Stimulated activated CD8-positive, alpha-beta memory T cell treated with anti-CD3 and anti-CD28 coated beads, Interleukin-15, amount 100 ng/mL, for 4 hours (primary cell): ENCODE measurements around the gene CCDC93.
"Not testable (repeated sequence)": the region's sequence is repeated elsewhere in the genome, so short reads cannot be mapped to it uniquely, and the experiment has no call there.

ENCODE experiments used
- DNase-seq, 2 donors: peaks; one replicate each; pipeline ENCODE4 v3.0.0-alpha.2; 2020; ENCODE audit warnings: low read depth in 2 of 2

The CCDC93 gene

DNA sequence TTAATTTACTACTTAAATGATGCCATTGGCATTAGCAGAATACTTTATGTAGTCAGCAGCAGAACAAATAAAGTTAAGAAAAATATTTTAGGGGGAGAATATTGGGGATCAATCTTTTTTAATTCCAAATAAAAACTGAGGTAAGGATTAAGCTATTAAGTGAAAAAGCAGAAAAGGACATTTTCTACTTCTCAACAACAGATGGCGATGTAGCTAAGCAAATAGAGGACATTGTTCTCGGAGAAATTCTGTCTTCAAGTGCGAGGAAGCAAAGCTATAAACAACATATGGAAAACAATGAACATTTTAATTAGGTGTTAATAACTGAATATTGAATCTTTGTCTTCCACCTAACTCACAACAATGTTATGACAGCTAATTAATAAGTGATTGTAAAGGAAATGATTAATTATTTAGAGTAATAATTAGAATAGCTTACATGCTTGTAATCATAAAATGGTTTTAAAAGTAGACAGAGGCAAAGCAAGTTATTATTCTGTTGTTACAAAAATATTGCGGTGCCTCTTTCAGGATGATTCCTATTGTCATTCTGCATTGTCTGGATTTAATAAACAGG is 32.9 kb upstream of the CCDC93 start:
- no peak for DNase-seq

DNA sequence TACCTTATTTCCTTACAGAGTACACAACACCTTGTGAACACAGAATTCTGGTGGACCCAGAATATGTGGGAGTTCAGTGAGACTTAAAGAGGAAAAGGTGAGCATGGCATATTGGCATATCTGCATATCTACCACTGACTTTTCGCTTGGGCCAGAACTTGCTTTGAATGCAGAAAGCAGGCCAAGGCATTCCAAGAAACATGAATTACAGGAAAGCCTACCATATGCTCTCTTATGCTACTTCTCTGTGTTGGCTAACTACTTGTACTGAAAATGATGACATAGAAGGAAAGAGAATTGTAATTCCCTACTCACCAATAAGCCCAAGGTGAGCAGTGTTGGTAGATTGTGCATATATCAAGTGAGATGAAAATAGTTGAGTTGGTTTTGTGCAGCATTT is 31.4 kb upstream of the CCDC93 start:
- DNase-seq = no peak

DNA sequence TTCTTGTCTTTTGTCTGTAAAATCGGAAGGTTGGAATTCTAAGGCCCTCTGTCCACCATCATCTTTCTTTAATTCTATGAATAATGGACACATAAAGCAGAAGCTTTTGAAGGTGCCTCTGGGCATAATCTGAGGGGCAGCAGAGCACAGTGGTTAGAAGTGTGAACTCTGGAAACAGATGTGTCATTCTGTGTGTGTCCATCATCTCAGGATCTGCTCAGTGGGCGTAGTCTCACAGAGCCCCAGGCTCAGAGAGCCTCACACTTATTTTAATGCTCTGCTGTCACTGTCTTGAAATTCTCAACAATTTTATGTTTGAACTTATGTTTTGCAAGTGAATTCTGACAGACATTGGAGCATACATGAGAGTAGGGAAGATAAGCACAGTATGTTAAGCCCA is 31.0 kb upstream of the CCDC93 start:
- no peak for DNase-seq

DNA sequence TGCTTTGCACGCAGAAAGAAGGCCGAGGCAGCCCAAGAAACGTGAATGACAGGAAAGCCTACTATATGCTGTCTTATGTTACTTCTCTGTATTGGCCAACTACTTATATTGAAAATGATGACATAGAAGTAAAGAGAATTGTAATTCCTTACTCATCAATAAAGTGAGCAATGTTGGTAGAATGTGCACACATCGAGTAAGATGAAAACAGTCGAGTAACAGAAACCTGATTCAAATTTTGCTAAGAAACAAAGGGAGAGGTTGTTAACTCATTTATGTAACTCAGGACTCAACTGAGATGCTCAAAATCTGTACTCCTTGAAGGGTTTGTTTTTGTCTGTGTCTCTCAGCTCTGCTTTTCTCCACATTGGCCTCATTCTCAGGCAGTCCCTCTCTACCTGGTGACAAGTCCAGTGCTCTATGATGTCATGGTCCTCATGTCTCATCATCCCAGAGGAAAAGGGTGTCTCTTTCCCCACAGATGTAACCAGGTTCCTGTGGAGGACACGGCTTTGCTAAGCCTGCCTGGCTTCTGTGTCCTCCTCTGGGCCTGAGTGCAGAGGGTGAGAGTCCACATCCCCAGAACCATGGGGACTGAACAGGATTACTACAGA is 30.3 kb upstream of the CCDC93 start:
- DNase-seq = no peak

- DNase-seq = no peak
Measured at GRCh38 chr2:118040891-118041290, 27.0 kb upstream of the CCDC93 start.

DNA sequence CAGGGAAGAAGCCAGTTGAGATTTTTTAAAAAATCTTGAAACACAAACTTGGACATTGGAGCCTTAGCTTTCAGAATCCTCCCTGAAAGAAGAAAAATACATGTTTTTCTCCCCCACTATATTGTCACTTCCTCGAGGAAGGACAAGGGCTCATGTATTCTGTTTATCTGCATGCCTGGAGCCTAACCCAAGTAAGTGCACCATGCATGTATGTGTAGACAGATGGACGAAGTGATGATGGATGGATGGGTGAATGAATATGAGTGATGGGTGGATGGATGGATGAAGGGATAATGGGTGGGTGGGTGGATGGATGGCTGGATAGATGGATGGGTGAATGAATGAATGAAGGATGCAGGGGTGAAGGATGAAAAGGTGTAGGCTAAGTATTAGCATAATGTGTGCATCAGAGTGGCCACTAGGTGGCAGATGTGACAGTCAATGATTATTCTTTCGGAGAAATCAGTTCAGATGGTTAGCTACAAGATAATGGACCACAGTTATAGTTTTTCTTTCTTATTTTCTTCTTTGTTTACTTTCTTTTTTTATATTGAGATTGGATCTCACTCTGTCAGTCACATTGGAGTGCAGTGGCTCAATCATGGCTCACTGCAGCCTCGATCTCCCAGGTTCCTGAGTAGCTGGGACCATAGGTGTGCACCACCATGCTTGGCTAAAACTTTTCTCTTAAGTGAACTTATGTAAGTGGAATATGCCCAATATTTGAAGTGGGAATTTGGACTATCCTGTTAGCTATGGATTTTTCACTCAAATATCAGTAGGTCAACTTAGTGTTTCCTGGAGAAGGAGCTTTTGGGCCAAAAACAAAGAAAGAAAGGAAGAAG is 18.5 kb upstream of the CCDC93 start:
- DNase-seq = no peak

DNA sequence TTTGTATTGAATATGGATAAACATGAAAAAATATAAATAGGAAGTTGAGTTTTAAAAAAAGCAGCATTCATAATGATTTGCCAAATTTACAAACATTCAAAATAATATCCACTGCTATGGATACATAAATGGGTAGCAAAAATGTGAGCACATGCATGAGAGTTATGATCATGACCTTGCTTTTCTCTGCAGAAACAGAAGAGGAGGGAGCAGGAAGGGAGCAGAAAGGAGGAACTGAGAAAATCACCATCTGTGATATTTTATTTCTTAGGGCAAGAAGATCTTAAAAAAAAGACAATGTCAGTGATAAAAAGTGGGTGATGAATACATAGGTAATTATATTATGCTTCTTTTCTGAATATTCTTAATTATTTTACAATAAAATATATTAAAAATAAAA is 17.7 kb upstream of the CCDC93 start:
- no peak for DNase-seq

DNA sequence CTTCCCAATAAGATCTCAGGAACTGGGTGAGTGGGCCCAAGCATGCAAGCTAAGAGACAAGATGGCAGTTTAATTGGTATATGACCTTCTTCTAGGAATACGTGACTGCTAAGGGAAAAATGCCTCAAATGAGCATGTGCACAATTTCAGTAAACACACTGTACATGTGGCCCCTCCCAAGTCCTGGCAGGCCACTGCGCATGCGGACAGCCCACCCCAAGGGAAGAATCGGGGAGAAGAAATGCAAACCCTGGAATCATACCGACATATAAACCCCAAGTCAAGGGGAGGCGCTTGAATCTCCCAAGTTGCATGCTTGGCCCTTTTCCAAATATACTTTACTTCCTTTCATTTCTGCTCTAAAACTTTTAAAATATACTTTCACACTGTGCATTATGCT is 15.2 kb upstream of the CCDC93 start:
- no peak for DNase-seq

DNA sequence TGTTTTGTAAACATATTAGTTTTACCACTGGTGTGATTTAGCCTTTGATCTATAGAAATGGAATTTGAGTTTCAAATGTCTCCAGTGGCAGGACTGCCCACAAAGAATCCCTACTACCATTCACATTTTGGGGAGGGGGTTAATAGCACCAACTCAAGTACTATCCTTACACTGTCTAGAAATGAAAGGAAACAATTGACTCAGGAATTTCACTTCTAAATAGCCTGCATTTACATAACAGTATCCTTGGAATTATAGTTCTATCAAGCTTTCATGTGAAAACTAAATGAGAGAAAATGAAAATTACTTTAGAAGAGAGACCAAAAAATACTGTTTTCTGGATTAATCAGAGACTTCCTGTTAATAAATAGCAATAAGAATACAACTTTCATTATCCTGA is 7.5 kb upstream of the CCDC93 start:
- DNase-seq = no peak

DNA sequence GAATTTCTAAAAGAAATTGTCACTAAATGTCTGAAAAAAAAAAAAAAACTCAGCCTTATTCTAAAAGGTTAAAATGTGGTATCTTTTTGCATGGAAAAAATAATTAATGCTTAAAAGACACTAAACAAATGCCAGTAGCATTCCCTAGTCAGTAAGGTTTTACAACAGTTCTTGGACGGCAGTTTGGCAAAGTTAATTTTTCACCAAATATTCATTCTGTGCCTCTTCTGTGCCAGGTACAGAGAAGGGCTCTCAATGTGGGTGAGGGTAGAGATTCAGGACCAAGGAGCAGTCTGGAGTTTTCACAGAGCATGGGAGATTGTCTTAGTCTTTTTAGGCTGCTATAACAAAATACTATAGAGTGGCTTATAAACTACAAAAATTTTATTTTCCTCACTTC is 6.0 kb upstream of the CCDC93 start:
- DNase-seq = no peak

DNA sequence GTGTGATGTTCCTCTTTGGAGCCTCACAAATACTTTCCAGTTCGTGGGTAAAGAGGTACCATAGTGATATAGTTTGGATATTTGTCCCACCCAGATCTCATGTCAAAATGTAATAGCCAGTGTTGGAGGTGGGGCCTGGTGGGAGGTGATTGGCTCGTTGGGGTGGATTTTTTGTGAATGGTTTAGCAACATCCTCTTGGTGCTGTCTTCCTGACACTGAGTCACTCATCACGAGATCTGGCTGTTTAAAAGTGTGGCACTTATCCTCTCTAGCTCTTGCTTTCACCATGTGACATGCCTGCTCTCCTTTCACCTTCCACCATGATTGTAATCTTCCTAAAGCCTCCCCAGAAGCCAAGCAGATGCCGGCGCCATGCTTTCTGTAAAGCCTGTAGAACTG is 3.0 kb upstream of the CCDC93 start:
- DNase-seq = no peak

- DNase-seq = not testable (repeated sequence)
Measured at GRCh38 chr2:118015761-118016160, 1.9 kb upstream of the CCDC93 start.

DNA sequence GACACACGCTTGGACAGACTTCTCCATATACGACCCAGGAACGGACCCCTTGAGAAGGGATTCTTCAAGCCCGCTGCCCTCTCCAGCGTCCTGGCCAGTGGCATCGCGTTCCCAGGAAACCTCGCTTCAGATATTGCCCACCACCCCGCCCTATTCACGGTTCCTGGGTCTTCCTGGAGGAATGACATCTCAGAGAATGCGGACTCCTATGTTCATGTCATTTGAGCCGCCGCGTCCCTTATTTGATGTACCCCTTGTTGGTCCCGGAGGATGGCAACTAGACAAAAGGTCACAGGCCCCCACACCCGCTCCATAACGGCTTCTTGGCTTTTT is 588 bp upstream of the CCDC93 start:
- no peak for DNase-seq

- peak in 1 of 2 donors; percentile 12 for DNase-seq
Measured at GRCh38 chr2:118013221-118013723, 598 bp downstream of the CCDC93 start.

DNA sequence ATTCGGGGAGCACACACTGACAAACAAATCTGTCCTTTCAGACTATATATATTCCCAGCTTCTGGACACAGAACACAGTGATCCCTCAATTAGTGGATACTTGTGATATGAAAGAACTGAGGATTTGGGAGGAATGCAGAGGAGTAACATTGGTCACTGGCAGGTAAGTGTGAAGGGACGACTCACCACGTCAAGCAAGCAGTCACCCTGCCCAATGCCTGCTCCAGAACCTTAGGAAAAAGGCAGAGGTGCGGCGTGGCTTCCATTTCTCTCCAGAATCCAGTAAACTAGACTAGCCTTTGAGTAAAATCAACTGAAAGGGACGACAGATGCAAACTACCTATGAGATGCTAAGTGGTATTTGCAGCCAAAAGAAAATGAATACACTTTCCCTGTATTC is 1.1 kb downstream of the CCDC93 start:
- no peak for DNase-seq

DNA sequence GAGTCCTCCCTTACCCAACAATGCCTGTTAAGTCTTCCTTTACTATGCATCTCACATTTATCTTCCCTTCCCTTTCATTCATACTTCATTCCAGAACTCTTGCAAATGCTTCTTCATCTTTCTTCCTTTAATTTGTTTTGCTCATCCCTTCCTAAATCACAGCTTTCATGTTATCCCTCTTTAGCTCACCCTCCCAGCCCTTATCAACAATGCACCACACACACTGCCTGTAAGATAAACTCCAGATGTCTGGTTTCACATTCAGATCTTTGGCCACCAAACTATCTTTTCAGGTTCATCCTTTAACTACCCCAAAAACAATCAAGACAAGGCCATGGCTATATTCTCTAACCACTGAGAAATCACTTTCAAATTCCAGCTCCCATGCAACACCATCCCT is 3.4 kb downstream of the CCDC93 start:
- no peak for DNase-seq

GRCh38 chr2:118006861-118007260 is 7.0 kb downstream of the CCDC93 start:
- DNase-seq = no peak

- no peak for DNase-seq
Measured at GRCh38 chr2:118006326-118006725, 7.5 kb downstream of the CCDC93 start.

GRCh38 chr2:118003396-118003824 is 10.5 kb downstream of the CCDC93 start:
- DNase-seq = peak in 1 of 2 donors; percentile 22

- DNase-seq = no peak
Measured at GRCh38 chr2:118000041-118000440, 13.8 kb downstream of the CCDC93 start.

DNA sequence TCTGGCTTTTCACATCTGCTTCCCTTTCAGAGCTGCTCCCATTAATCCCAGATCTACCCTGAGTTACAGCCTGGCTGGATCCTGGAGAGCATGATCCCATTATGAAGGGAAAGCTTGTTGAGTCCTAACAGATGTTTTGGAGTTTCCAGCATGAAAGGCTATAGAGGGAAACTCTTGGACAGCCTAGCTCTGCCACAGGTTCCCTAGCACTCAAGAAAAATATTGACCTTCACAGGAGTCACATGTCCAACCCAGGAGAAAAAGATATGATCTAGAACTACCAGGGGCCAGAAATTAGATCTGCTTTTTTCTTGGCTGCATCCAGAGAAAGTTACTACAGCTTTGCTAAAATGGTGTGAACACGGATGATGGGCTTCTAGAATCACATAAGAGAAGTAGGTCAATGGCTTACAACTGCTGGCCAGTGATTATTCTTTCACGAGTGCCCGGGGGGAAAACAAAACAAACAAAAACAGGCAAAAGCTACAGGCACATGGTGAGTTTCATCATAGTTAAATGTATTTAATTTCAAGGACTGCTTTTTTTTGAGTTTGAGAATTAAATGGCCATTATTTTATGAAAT is 15.9 kb downstream of the CCDC93 start:
- no peak for DNase-seq

- DNase-seq = no peak
Measured at GRCh38 chr2:117996525-117996924, 17.3 kb downstream of the CCDC93 start.

- no peak for DNase-seq
Measured at GRCh38 chr2:117994729-117995128, 19.1 kb downstream of the CCDC93 start.
